Activated CD8-positive, alpha-beta T cell treated with anti-CD3 and anti-CD28 coated beads, Interleukin-2, amount 10 ng/mL, durations not matched to agents 7 days and 5 days (primary cell): ENCODE results near the gene CAMK2B. TPM values are rescaled to one million over a fixed set of nuclear protein-coding genes. Genes with fewer than 3 reads are reported as not detected.

Experiments used
- ATAC-seq: fragments of 150-1000 bp; cut with Tn5 transposase; one replicate; pipeline ENCODE4 v1.10.0; 2021; ENCODE audit warnings: moderate library complexity
- CTCF ChIA-PET: fragments of 350-600 bp; sonication (Branson Sonifier 250); formaldehyde crosslinking; loops from one replicate; lab custom pipeline; 2021; ENCODE audit warnings: antibody characterized with exemption; lab: Charles Lee
- POLR2A ChIA-PET: fragments of 350-600 bp; sonication (Branson Sonifier 250); formaldehyde crosslinking; loops from one replicate; lab custom pipeline; 2021; ENCODE audit warnings: antibody characterized with exemption; lab: Charles Lee
- DNase-seq: peaks from one replicate; pipeline ENCODE4 v3.0.0-alpha.2; 2020
- H3K27ac Mint-ChIP-seq: one replicate; pipeline ENCODE4 v1.8.0; 2021; ENCODE audit warnings: mild to moderate bottlenecking, mixed read lengths
- H3K27me3 Mint-ChIP-seq: one replicate; pipeline ENCODE4 v1.8.0; 2021; ENCODE audit warnings: low read depth, mixed read lengths
- H3K36me3 Mint-ChIP-seq: one replicate; pipeline ENCODE4 v1.8.0; 2021; ENCODE audit warnings: low read depth, mixed read lengths
- H3K4me1 Mint-ChIP-seq: one replicate; pipeline ENCODE4 v1.8.0; 2021; ENCODE audit warnings: low read depth, mixed read lengths
- H3K4me3 Mint-ChIP-seq: one replicate; pipeline ENCODE4 v1.8.0; 2021; ENCODE audit warnings: mild to moderate bottlenecking, mixed read lengths
- H3K9me3 Mint-ChIP-seq: one replicate; pipeline ENCODE4 v1.8.0; 2022; ENCODE audit warnings: mixed read lengths; ENCODE audit not compliant: insufficient read depth
- total RNA-seq, 2 experiments: library from RNA; stranded (reverse); gene quantifications; one replicate each; pipeline ENCODE4 v1.2.3, GENCODE V29; 2021

Gene CAMK2B
- total RNA-seq, 2 experiments from 2014 or later, result not detected

GRCh38 chr7:44282601-44283171 is 42.7 kb downstream of the CAMK2B start:
- no peak for ATAC-seq
- no peaks in the 10 kb centered on the region for H3K36me3 Mint-ChIP-seq
- H3K9me3 Mint-ChIP-seq, result no peaks in the 10 kb centered on the region
- ChIA-PET CTCF (no interaction called here), POLR2A (no interaction called here)
- H3K4me1 Mint-ChIP-seq, result no peaks in the 10 kb centered on the region
- H3K4me3 Mint-ChIP-seq, result no peak overlapping the region
- DNase-seq, result no peak
- H3K27me3 Mint-ChIP-seq, result no peaks in the 10 kb centered on the region
- H3K27ac Mint-ChIP-seq, result no peak overlapping the region

- H3K4me1 Mint-ChIP-seq, result no peaks in the 10 kb centered on the region
- no peak for ATAC-seq
- H3K4me3 Mint-ChIP-seq, result no peak overlapping the region
- H3K36me3 Mint-ChIP-seq, result no peaks in the 10 kb centered on the region
- ChIA-PET POLR2A (no interaction called here), CTCF (no interaction called here)
- DNase-seq, result no peak
- no peak overlapping the region for H3K27ac Mint-ChIP-seq
- no peaks in the 10 kb centered on the region for H3K9me3 Mint-ChIP-seq
- H3K27me3 Mint-ChIP-seq, result no peaks in the 10 kb centered on the region
These were observed 43.4 kb downstream of the CAMK2B start for GRCh38 chr7:44281811-44282600.

DNA sequence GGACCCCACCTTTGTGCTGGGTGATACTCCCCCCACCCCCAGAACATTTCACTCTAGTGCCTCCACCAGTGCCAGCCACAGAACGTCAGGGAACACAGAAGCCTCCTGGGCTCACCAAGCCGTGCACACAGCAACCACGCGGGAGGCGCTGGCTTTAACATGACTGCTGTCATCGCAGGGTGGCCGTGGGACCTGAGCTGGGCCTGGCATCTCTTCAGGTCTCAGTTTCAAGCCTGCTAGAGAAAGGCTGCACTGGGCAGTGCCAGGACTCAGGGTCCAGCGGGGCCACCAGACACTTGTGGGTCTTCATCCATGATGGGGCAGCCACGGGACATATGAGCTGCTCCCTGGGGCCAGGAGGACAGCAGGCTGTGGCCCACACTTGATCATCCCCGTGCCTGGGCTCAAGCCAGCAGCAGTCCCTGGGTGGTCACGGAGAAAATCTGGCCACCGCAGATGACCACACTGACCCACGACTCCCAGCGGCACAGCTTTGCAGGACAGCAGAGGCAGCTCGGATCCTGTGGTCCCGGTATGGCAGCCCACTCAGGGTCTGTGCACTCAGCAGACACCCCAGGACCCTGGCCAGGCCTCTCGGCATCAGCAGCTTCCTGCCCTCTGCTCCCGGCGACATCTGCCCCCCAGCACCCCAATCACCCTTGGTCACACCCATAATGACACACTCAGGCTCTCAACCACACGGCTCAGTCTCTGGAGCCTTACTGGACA is 44.2 kb downstream of the CAMK2B start:
- ATAC-seq, result no peak
- no peaks in the 10 kb centered on the region for H3K27me3 Mint-ChIP-seq
- H3K9me3 Mint-ChIP-seq, result no peaks in the 10 kb centered on the region
- H3K4me3 Mint-ChIP-seq, result no peak overlapping the region
- CTCF ChIA-PET, result no interaction called here
- no peak for DNase-seq
- H3K27ac Mint-ChIP-seq, result no peak overlapping the region
- H3K4me1 Mint-ChIP-seq, result no peaks in the 10 kb centered on the region
- POLR2A ChIA-PET, result no interaction called here
- H3K36me3 Mint-ChIP-seq, result no peaks in the 10 kb centered on the region

DNA sequence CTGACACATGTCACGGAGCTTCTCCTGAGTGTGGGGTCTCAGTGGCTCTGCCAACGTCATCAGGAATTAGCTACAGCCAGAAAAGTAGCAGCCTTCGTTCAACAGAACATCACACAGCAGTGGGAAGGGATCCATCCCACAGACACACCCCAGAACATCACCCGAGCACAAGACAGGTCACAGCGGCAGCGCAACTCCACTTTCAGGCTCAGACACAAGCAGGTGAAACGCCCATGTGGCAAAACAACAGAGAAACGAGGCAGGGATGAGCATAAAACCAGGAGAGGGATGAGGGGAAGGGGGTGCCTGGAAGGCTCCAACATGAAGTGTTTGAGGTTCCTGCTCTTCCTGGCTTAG is 44.8 kb downstream of the CAMK2B start:
- no peak for ATAC-seq
- Mint-ChIP-seq H3K36me3 (no peaks in the 10 kb centered on the region), H3K27me3 (no peaks in the 10 kb centered on the region), H3K4me3 (no peak overlapping the region), H3K4me1 (no peaks in the 10 kb centered on the region), H3K27ac (no peak overlapping the region), H3K9me3 (no peaks in the 10 kb centered on the region)
- no peak for DNase-seq
- ChIA-PET POLR2A (no interaction called here), CTCF (no interaction called here)

- no peak overlapping the region for H3K27ac Mint-ChIP-seq
- H3K27me3 Mint-ChIP-seq, result no peaks in the 10 kb centered on the region
- no peak overlapping the region for H3K4me3 Mint-ChIP-seq
- ChIA-PET CTCF (interaction anchor here (1.1 to 1.2 kb wide), 2 partner anchors 28 to 39 kb away, joined by 3 read pairs; no protein-coding TSS in a partner anchor), POLR2A (no interaction called here)
- H3K9me3 Mint-ChIP-seq, result no peaks in the 10 kb centered on the region
- DNase-seq, result no peak
- no peaks in the 10 kb centered on the region for H3K4me1 Mint-ChIP-seq
- no peak for ATAC-seq
- no peaks in the 10 kb centered on the region for H3K36me3 Mint-ChIP-seq
These were observed 45.5 kb downstream of the CAMK2B start for GRCh38 chr7:44279731-44280505.

GRCh38 chr7:44279286-44279685 is 46.1 kb downstream of the CAMK2B start:
- peaks cover 1% of the 10 kb centered on the region for H3K27me3 Mint-ChIP-seq
- no peaks in the 10 kb centered on the region for H3K9me3 Mint-ChIP-seq
- DNase-seq (no peak), ATAC-seq (no peak)
- no peak overlapping the region for H3K4me3 Mint-ChIP-seq
- H3K36me3 Mint-ChIP-seq, result no peaks in the 10 kb centered on the region
- H3K4me1 Mint-ChIP-seq, result no peaks in the 10 kb centered on the region
- no peak overlapping the region for H3K27ac Mint-ChIP-seq
- CTCF ChIA-PET, result interaction anchor here (0.8 to 1.2 kb wide), 3 partner anchors 29 to 39 kb away, joined by 3 read pairs; no protein-coding TSS in a partner anchor
- POLR2A ChIA-PET, result no interaction called here

GRCh38 chr7:44278451-44279161 is 46.8 kb downstream of the CAMK2B start:
- no peaks in the 10 kb centered on the region for H3K4me1 Mint-ChIP-seq
- H3K36me3 Mint-ChIP-seq, result no peaks in the 10 kb centered on the region
- no peak overlapping the region for H3K27ac Mint-ChIP-seq
- ATAC-seq, result no peak
- H3K27me3 Mint-ChIP-seq, result peaks cover 1% of the 10 kb centered on the region
- CTCF ChIA-PET, result interaction anchor here (0.8 to 1.2 kb wide), 2 partner anchors 38 kb away, joined by 3 read pairs; no protein-coding TSS in a partner anchor
- H3K9me3 Mint-ChIP-seq, result no peaks in the 10 kb centered on the region
- POLR2A ChIA-PET, result no interaction called here
- H3K4me3 Mint-ChIP-seq, result no peak overlapping the region
- no peak for DNase-seq

DNA sequence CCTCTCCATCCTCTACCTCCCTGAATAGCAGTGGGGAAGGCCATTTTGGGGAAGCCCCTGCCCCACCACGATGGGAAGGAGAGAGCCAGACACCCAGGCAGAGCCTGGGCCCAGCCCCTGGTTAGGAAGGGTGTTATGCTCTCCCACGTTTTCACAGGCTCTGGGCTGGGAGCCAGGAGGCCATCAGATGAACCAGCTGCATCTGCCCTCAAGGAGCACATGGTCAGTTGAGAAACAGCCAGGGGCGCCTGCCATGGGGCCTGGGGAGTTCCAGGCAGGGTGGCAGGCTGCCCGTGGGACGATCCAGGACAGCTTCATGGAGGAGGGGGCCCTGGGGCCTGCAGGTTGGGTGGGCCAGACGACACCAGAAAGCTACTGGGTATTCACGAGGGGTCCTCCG is 47.5 kb downstream of the CAMK2B start:
- DNase-seq (no peak), ATAC-seq (no peak)
- Mint-ChIP-seq H3K9me3 (no peaks in the 10 kb centered on the region), H3K4me3 (no peak overlapping the region), H3K27me3 (peaks cover 1% of the 10 kb centered on the region), H3K27ac (no peak overlapping the region), H3K4me1 (no peaks in the 10 kb centered on the region), H3K36me3 (no peaks in the 10 kb centered on the region)
- ChIA-PET CTCF (no interaction called here), POLR2A (no interaction called here)

DNA sequence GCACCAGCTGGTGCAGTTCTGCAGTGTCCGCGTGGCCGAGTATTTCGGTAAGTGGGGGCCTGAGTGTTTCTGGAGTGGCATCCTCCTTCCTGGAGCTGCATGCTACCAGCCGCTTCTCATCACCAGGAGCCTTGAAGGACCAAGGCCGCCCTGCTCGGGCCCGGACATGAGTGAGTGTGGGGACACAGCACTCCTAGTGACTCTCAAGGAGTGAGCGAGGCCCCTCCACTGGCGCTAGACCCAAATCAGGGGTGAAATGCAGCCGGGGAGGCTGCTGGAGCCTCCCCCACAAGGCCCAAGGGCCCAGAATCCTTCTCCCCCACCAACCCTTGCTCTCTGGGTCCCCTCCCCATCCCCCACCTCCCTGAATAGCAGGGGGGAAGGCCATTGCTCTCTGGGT is 48.0 kb downstream of the CAMK2B start:
- ATAC-seq (no peak), DNase-seq (no peak)
- POLR2A ChIA-PET, result no interaction called here
- CTCF ChIA-PET, result interaction anchor here (1.0 kb wide), 1 partner anchor 36 kb away, joined by 3 read pairs; no protein-coding TSS in a partner anchor
- H3K4me1 Mint-ChIP-seq, result no peaks in the 10 kb centered on the region
- no peak overlapping the region for H3K27ac Mint-ChIP-seq
- H3K27me3 Mint-ChIP-seq, result peaks cover 1% of the 10 kb centered on the region
- no peaks in the 10 kb centered on the region for H3K9me3 Mint-ChIP-seq
- H3K36me3 Mint-ChIP-seq, result no peaks in the 10 kb centered on the region
- no peak overlapping the region for H3K4me3 Mint-ChIP-seq

DNA sequence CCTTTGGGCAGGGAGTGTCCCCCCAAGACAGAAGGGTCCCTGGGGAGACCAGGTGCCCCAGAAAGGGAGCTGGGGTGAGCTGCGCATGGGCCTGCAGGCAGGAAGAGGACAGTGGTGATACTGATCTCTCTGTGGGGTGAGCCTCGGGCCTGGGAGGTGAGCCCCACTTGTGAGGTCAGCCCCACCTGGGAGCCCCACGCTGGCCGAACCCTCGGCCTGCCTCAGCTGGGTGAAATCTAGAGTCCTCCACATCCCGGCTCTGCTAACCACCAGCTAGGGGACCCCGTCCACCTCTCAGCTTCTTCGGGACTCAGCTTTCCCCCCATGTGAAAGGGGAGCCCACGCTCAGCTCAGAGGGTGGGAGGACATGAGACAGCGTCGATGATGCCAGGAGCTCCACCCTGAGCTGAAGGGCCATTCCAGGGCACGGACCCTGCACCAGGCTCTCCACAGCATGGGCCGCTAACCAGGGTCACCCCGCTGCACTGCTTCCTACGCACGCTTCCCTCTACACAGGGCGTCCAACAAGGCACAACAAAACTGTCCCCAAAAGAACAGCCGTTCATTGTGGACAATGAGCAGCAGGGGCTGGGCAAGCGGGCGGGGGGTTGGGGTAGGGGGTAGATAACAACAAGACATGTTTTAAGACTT is 48.7 kb downstream of the CAMK2B start:
- Mint-ChIP-seq H3K27ac (no peak overlapping the region), H3K36me3 (no peaks in the 10 kb centered on the region), H3K4me3 (no peak overlapping the region), H3K4me1 (no peaks in the 10 kb centered on the region), H3K27me3 (peaks cover 1% of the 10 kb centered on the region), H3K9me3 (no peaks in the 10 kb centered on the region)
- ChIA-PET CTCF (interaction anchor here (1.0 kb wide), 1 partner anchor 36 kb away, joined by 3 read pairs; no protein-coding TSS in a partner anchor), POLR2A (no interaction called here)
- no peak for ATAC-seq
- DNase-seq, result no peak
